Measurements from ENCODE around the gene SACS.
"Not testable (repeated sequence)": the region's sequence is repeated elsewhere in the genome, so short reads cannot be mapped to it uniquely, and the experiment has no call there.

SACS gene

GRCh38 chr13:23411220-23411619 lies 22.3 kb downstream of the SACS start:
- DNase-seq: no peak

DNA sequence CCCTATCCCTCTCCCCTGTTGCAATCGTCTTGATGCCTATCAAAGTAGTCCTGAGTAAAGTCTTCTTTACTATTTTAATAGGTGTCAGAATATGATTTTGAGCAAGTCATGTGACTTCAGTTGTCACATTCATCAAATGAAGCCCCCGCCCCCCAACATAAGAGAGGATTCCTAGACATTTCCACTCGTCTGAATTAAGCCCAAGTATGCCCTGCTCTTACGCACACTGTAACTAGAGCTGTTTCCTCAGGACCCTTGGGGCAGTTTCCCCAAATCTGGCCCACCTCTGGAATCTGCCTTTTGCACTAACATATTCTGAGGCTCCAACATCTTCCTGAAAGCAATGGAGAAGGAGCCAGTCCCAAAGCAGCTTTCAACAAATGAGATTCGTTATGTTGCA lies 25.5 kb downstream of the SACS start:
- DNase-seq: no peak

DNA sequence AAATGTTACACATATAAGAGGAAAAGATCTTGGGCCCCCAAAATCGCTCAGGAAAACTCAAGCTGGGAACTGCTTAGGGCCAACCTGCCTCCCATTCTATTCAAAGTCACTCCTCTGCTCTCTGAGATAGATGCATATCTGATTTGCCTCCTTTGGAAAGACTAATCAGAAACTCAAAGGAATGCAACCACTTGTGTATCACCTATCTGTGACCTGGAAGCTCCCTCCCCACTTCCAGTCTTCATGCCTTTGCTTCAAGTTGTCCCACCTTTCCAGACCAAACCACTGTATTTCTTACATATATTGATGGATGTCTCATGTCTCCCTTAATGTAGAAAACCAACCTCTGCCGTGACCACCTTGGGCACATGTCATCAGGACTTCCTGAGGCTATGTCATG lies 32.3 kb downstream of the SACS start:
- DNase-seq: not testable (repeated sequence)

- no peak for DNase-seq
Measured at GRCh38 chr13:23399347-23399746, 34.2 kb downstream of the SACS start.

- no peak for DNase-seq
Measured at GRCh38 chr13:23394821-23395220, 38.7 kb downstream of the SACS start.

- DNase-seq: no peak
Measured at GRCh38 chr13:23392925-23393645, 40.4 kb downstream of the SACS start.

- DNase-seq: no peak
Measured at GRCh38 chr13:23392313-23392712, 41.2 kb downstream of the SACS start.

- no peak for DNase-seq
Measured at GRCh38 chr13:23391752-23392151, 41.8 kb downstream of the SACS start.

GRCh38 chr13:23386533-23386932 lies 47.0 kb downstream of the SACS start:
- no peak for DNase-seq

- no peak for DNase-seq
Measured at GRCh38 chr13:23385931-23386330, 47.6 kb downstream of the SACS start.

DNA sequence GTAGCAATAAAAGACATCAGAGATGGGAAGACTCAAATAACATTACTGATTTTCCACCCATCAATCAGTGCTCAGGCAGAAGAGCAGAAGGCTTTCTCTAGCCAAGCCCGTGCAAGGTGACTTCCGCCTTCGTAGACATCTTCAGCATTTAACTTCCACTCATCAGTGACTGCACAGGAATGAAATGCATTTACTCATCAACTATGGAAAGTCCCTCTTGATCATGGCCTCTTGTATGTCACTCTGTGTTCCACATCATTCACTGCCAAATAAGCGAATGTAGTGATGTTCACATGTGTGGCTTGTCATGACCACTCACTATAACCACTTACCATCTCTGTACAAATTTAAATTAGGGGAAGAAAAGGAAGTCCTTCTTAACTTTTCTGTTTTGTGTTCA lies 49.4 kb downstream of the SACS start:
- no peak for DNase-seq

- DNase-seq: no peak
Measured at GRCh38 chr13:23383151-23383550, 50.4 kb downstream of the SACS start.

DNA sequence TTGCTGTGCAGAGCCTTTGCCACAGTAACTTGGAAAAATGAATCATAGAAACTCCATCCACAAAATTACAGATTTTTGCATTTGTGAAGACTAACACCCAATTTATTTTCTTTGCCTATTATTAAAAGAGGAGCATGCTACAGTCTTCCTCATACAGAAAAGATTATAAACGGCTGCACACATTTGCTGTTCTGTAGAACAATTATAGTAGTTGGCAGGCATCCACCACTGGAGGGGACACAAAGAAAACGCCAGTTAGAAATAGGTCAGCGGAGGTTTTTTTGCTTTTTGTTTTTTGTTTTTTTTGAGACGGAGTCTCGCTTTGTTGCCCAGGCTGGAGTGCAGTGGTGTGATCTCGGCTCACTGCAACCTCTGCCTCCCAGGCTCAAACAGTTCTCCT lies 51.6 kb downstream of the SACS start:
- DNase-seq: no peak

DNA sequence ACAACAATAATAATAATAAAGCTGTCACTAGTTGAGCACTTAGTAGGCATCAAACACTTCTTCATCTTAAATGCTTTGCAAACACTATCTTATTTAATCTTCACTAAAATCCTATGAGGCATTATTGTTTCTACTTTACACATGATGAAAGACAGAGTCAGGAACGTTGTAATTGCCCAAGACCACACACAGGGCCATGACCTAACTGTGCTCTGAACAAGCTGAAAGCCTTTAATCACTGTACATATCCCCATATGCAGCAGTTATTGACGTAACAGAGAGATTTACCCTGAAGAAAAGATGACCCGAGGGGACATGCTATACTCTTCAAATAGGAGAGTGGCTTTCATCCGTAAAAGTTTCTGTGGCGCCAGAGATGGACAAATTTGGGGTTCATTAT lies 53.0 kb downstream of the SACS start:
- DNase-seq: no peak

DNA sequence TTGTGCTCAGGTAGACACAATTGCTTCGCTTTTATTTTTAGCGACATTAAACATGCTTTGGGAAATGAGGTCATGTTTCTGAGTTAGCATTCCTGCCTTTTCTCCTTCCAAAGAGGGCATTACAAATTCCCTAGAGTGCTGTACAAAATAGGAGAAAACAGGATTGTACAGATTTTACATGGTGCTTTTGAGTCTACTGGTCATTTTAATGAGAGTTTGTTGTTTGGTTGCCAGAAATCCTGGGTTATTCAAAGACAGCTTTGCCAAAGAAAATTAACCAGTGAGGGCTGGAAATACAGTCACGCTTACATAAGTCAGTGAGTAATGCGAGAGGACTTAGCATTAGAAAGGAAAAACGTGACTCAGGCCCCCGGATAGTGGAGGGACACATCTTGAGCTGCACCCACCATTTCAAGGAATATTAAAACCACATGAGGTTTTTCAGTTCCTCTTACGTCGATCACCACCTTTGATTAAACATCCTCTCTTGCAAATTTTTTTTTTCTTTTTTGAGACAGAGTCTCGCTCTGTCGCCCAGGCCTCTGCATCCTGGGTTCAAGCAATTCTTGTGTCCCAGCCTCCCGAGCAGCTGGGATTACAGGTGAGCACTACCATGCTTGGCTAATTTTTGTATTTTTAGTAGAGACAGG lies 55.4 kb downstream of the SACS start:
- peak; percentile 24 for DNase-seq

GRCh38 chr13:23377579-23377978 lies 55.9 kb downstream of the SACS start:
- DNase-seq: no peak

DNA sequence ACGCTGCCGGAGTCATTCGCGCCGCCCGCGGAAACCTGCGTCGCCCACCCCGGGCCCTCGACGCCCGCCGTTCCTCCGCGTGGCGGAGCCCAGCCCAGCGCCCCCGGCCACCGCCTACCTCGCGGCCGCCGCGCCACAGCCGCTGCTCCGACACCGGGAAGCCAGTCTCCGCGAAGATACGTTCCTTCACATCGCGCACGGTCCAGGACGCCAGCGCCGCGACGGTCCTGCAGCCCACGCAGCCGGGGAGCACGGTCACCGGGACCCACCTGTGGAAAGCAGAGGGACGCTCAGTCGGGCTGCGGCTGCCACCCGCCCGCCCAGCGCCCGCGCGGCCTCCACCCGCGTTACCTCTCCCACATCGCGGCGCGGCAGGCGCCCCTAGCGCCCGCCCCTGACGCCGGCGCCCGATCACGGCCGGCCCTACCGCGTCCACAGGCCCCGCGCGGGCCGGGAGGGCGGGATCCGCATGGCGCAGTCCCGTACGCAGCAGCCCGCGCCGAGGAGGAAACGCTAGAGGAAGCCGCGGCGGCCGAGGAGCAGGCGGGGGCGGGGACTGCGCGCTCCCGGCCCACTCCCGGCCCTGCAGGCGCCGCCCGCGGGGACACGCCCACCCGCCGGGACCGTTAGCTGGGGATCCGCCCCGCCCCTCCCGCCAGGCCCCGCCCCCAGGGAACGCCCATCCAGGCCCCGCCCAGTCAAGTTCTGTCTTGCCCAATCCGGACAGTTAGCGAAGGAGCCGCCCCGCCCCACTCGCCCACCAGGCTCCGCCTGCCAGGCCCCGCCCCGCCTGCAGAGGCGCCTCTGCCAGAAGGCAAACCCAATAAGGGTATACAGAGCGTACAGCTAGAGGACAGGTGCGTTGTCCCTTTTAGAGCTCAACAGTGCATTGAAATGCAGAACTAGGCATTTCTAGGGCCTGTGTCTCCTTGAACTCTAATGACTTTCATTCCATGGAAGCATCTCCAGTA lies 58.2 kb downstream of the SACS start:
- peak; percentile 97 for DNase-seq

DNA sequence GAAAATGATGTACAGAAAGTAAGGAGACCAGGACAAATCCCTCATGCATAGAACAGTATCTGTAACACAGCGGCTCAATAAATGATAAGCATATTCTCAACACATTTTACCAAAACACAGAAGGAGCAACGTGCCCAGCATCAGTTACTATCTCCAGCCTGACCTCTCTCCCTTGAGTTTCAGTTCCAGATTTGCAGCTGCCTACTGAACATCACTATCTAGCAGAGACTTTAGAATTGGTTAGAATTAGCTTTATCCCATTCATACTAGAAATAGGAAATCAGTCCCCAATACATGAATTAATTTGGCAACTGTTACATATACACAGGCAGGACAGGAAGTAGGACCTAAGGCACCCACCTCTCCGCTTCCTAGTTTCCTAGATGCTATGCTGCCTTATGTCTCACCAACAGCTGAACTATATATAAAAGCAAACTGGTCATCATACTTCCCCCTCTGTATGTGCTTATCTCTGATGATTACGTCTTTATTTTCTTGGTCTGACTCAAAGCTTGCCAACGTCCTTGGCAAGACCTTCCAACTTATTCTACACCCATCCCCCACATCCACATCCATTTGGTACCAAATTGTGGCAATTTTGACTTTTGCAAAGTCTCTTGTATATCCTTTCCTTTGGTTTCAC lies 61.1 kb downstream of the SACS start:
- DNase-seq: no peak

GRCh38 chr13:23367907-23368306 lies 65.6 kb downstream of the SACS start:
- DNase-seq: no peak

GRCh38 chr13:23365652-23366051 lies 67.8 kb downstream of the SACS start:
- DNase-seq: no peak

GRCh38 chr13:23359882-23360281 lies 73.6 kb downstream of the SACS start:
- DNase-seq: no peak

- DNase-seq: no peak
Measured at GRCh38 chr13:23357349-23357748, 76.2 kb downstream of the SACS start.

- no peak for DNase-seq
Measured at GRCh38 chr13:23356368-23356767, 77.1 kb downstream of the SACS start.
